Fibroblast of pulmonary artery (primary cell): ENCODE data around the gene ERC2.

ENCODE experiments used
- DNase-seq: peaks from one replicate; pipeline ENCODE4 v3.0.0-alpha.2; 2010; ENCODE audit warnings: low read depth
- H3K4me3 ChIP-seq: replicated peaks from 2 replicates; pipeline ENCODE4 v1.5.1; 2011; ENCODE audit warnings: low read depth, mild to moderate bottlenecking, control low read depth, low read length, moderate library complexity
- CTCF ChIP-seq: IDR thresholded peaks from 2 replicates; pipeline ENCODE4 v1.5.1; 2011; ENCODE audit warnings: mild to moderate bottlenecking, control low read depth, low read length, inconsistent platforms; ENCODE audit errors: missing control alignments

The ERC2 gene

GRCh38 chr3:55621648-55622047 lies 846.6 kb downstream of the ERC2 start:
- H3K4me3 ChIP-seq: no peak overlapping the region
- no peak for DNase-seq
- TF ChIP-seq CTCF: no peak

GRCh38 chr3:55621026-55621422 lies 847.2 kb downstream of the ERC2 start:
- TF ChIP-seq CTCF: no peak
- no peak overlapping the region for H3K4me3 ChIP-seq
- DNase-seq: no peak

- no peak for TF ChIP-seq CTCF
- H3K4me3 ChIP-seq: no peak overlapping the region
- no peak for DNase-seq
These were observed 847.8 kb downstream of the ERC2 start for GRCh38 chr3:55620351-55621025.

- TF ChIP-seq CTCF: no peak
- H3K4me3 ChIP-seq: no peak overlapping the region
- DNase-seq: no peak
These were observed 849.0 kb downstream of the ERC2 start for GRCh38 chr3:55619046-55619808.

GRCh38 chr3:55617385-55617784 lies 850.9 kb downstream of the ERC2 start:
- no peak overlapping the region for H3K4me3 ChIP-seq
- no peak for TF ChIP-seq CTCF
- DNase-seq: no peak

- DNase-seq: no peak
- H3K4me3 ChIP-seq: no peak overlapping the region
- no peak for TF ChIP-seq CTCF
These were observed 851.5 kb downstream of the ERC2 start for GRCh38 chr3:55616803-55617202.
